ENCODE data around the gene LHFPL5.

Gene LHFPL5

GRCh38 chr6:35804996-35805736 lies at the start of gene LHFPL5:
Gene LHFPL5, plus strand, starts transcription at chr6:35805352. Its CDS starts 319 bp downstream, at chr6:35805671.
- peak; percentile 18 to 29 for DNase-seq

- no peak for DNase-seq
Observed at GRCh38 chr6:35757456-35758123, 47.6 kb upstream of the LHFPL5 start.

GRCh38 chr6:35759426-35759825 lies 45.7 kb upstream of the LHFPL5 start:
- no peak for DNase-seq

GRCh38 chr6:35765739-35766138 lies 39.4 kb upstream of the LHFPL5 start:
- DNase-seq = no peak

- no peak for DNase-seq
Observed at GRCh38 chr6:35769211-35769610, 35.9 kb upstream of the LHFPL5 start.

GRCh38 chr6:35771343-35771627 lies 33.9 kb upstream of the LHFPL5 start:
- no peak for DNase-seq

GRCh38 chr6:35774116-35774794 lies 30.9 kb upstream of the LHFPL5 start:
- DNase-seq = no peak

GRCh38 chr6:35775031-35775430 lies 30.1 kb upstream of the LHFPL5 start:
- no peak for DNase-seq

GRCh38 chr6:35776364-35777215 lies 28.6 kb upstream of the LHFPL5 start, which contains the start of gene CLPSL2:
Gene CLPSL2, plus strand, starts transcription at chr6:35776598. Its CDS starts 21 bp downstream, at chr6:35776619.
- DNase-seq = no peak

GRCh38 chr6:35777356-35778102 lies 27.6 kb upstream of the LHFPL5 start:
- no peak for DNase-seq

- no peak for DNase-seq
Observed at GRCh38 chr6:35778437-35778836, 26.7 kb upstream of the LHFPL5 start.

GRCh38 chr6:35780719-35781118 lies 24.4 kb upstream of the LHFPL5 start, which contains the start of gene CLPSL1:
Gene CLPSL1, plus strand, starts transcription at chr6:35781019. Its CDS starts 92 bp downstream, at chr6:35781111.
- no peak for DNase-seq

GRCh38 chr6:35781290-35781689 lies 23.9 kb upstream of the LHFPL5 start:
- DNase-seq = no peak

- no peak for DNase-seq
Observed at GRCh38 chr6:35782424-35782823, 22.7 kb upstream of the LHFPL5 start.

GRCh38 chr6:35784200-35784599 lies 21.0 kb upstream of the LHFPL5 start:
- no peak for DNase-seq

GRCh38 chr6:35786272-35786671 lies 18.9 kb upstream of the LHFPL5 start:
- DNase-seq = no peak

- no peak for DNase-seq
Observed at GRCh38 chr6:35786810-35787209, 18.3 kb upstream of the LHFPL5 start.

GRCh38 chr6:35787266-35788218 lies 17.6 kb upstream of the LHFPL5 start:
- DNase-seq = no peak

- no peak for DNase-seq
Observed at GRCh38 chr6:35788423-35788982, 16.6 kb upstream of the LHFPL5 start.

GRCh38 chr6:35790683-35791082 lies 14.5 kb upstream of the LHFPL5 start:
- DNase-seq = no peak

Measured in activated CD4-positive, alpha-beta T cell treated with anti-CD3 and anti-CD28 coated beads for 4 hours (primary cell).